ENCODE data around the gene KIF13A.

KIF13A gene

GRCh38 chr6:17910189-17910588, 77.2 kb downstream of the KIF13A start:
- Histone ChIP-seq H3K4me2 (ENCODE audit: low read length) (no peak overlapping the region), H3K79me2 (ENCODE audit: low read length) (no peaks in the 10 kb centered on the region), H3K9me3 (ENCODE audit: insufficient read depth, low read length) (no peaks in the 10 kb centered on the region), H3K4me1 (ENCODE audit: low read length) (peaks cover 6% of the 10 kb centered on the region; the same call in 1 of the 2 replicates), H3K9ac (ENCODE audit: low read length) (no peak overlapping the region), H4K20me1 (ENCODE audit: insufficient read depth, low read length) (no peaks in the 10 kb centered on the region), H3K27me3 (ENCODE audit: low read depth, low read length) (no peaks in the 10 kb centered on the region), H3K36me3 (replicated peaks; ENCODE audit: low read depth, low read length) (no peaks in the 10 kb centered on the region), H2AFZ (ENCODE audit: low read depth, low read length) (no peak overlapping the region), H3K27ac (ENCODE audit: low read length) (no peak overlapping the region), H3K4me3 (ENCODE audit: low read length) (no peak overlapping the region)
- no peak for TF ChIP-seq EZH2phosphoT487 (IDR thresholded peaks at IDR 0.05; ENCODE audit: low read depth)
- TF ChIP-seq CTCF (IDR thresholded peaks at IDR 0.05; ENCODE audit: low read depth, low read length) = no peak

GRCh38 chr6:17908831-17909230, 78.6 kb downstream of the KIF13A start:
- no peaks in the 10 kb centered on the region for H3K79me2 ChIP-seq (ENCODE audit: low read length)
- no peak overlapping the region for H3K27ac ChIP-seq (ENCODE audit: low read length)
- no peak overlapping the region for H3K4me2 ChIP-seq (ENCODE audit: low read length)
- H3K27me3 ChIP-seq (ENCODE audit: low read depth, low read length) = no peaks in the 10 kb centered on the region
- no peaks in the 10 kb centered on the region for H4K20me1 ChIP-seq (ENCODE audit: insufficient read depth, low read length)
- no peak overlapping the region for H3K9ac ChIP-seq (ENCODE audit: low read length)
- H3K36me3 ChIP-seq (replicated peaks; ENCODE audit: low read depth, low read length) = no peaks in the 10 kb centered on the region
- H3K4me1 ChIP-seq (ENCODE audit: low read length) = peaks cover 6% of the 10 kb centered on the region; the same call in 1 of the 2 replicates
- H3K4me3 ChIP-seq (ENCODE audit: low read length) = no peak overlapping the region
- TF ChIP-seq CTCF (IDR thresholded peaks at IDR 0.05; ENCODE audit: low read depth, low read length) (no peak), EZH2phosphoT487 (IDR thresholded peaks at IDR 0.05; ENCODE audit: low read depth) (no peak)
- H2AFZ ChIP-seq (ENCODE audit: low read depth, low read length) = no peak overlapping the region
- no peaks in the 10 kb centered on the region for H3K9me3 ChIP-seq (ENCODE audit: insufficient read depth, low read length)

- Histone ChIP-seq H3K4me3 (ENCODE audit: low read length) (no peak overlapping the region), H3K4me1 (ENCODE audit: low read length) (peaks cover 6% of the 10 kb centered on the region; the same call in 1 of the 2 replicates), H3K9me3 (ENCODE audit: insufficient read depth, low read length) (no peaks in the 10 kb centered on the region), H3K36me3 (replicated peaks; ENCODE audit: low read depth, low read length) (no peaks in the 10 kb centered on the region), H3K27ac (ENCODE audit: low read length) (no peak overlapping the region), H3K9ac (ENCODE audit: low read length) (no peak overlapping the region), H3K79me2 (ENCODE audit: low read length) (no peaks in the 10 kb centered on the region), H3K27me3 (ENCODE audit: low read depth, low read length) (no peaks in the 10 kb centered on the region), H4K20me1 (ENCODE audit: insufficient read depth, low read length) (no peaks in the 10 kb centered on the region), H3K4me2 (ENCODE audit: low read length) (no peak overlapping the region), H2AFZ (ENCODE audit: low read depth, low read length) (no peak overlapping the region)
- TF ChIP-seq EZH2phosphoT487 (IDR thresholded peaks at IDR 0.05; ENCODE audit: low read depth) = no peak
- no peak for TF ChIP-seq CTCF (IDR thresholded peaks at IDR 0.05; ENCODE audit: low read depth, low read length)
Measured at GRCh38 chr6:17907406-17908229, 79.8 kb downstream of the KIF13A start.

GRCh38 chr6:17905611-17906592, 81.5 kb downstream of the KIF13A start:
- no peak overlapping the region for H3K4me3 ChIP-seq (ENCODE audit: low read length)

More at GRCh38 chr6:17905611-17906592, 81.5 kb downstream of the KIF13A start:
- no peak overlapping the region for H3K27ac ChIP-seq (ENCODE audit: low read length)
- no peak overlapping the region for H2AFZ ChIP-seq (ENCODE audit: low read depth, low read length)
- H3K27me3 ChIP-seq (ENCODE audit: low read depth, low read length) = no peaks in the 10 kb centered on the region
- H3K9me3 ChIP-seq (ENCODE audit: insufficient read depth, low read length) = no peaks in the 10 kb centered on the region
- no peaks in the 10 kb centered on the region for H3K36me3 ChIP-seq (replicated peaks; ENCODE audit: low read depth, low read length)
- peaks cover 6% of the 10 kb centered on the region; the same call in 1 of the 2 replicates for H3K4me1 ChIP-seq (ENCODE audit: low read length)
- TF ChIP-seq CTCF (IDR thresholded peaks at IDR 0.05; ENCODE audit: low read depth, low read length) (no peak), EZH2phosphoT487 (IDR thresholded peaks at IDR 0.05; ENCODE audit: low read depth) (no peak)
- no peak overlapping the region for H3K9ac ChIP-seq (ENCODE audit: low read length)
- no peaks in the 10 kb centered on the region for H4K20me1 ChIP-seq (ENCODE audit: insufficient read depth, low read length)
- no peak overlapping the region for H3K4me2 ChIP-seq (ENCODE audit: low read length)
- H3K79me2 ChIP-seq (ENCODE audit: low read length) = no peaks in the 10 kb centered on the region
